Ishikawa (cell line): ENCODE measurements around the gene TSPAN4.

Experiments used
- CEBPB ChIP-seq: IDR thresholded peaks from 2 replicates; pipeline ENCODE4 v1.6.1; 2012
- CREB1 ChIP-seq: IDR thresholded peaks from 2 replicates; pipeline ENCODE4 v1.6.1; 2012; ENCODE audit warnings: low read depth
- EGR1 ChIP-seq: IDR thresholded peaks from 2 replicates; pipeline ENCODE4 v1.6.1; 2012
- EP300 ChIP-seq: IDR thresholded peaks from 2 replicates; pipeline ENCODE4 v1.6.1; 2012; ENCODE audit warnings: borderline replicate concordance
- FOXM1 ChIP-seq: IDR thresholded peaks from 2 replicates; pipeline ENCODE4 v1.6.1; 2012; ENCODE audit warnings: low read depth, borderline replicate concordance
- MAX ChIP-seq: IDR thresholded peaks from 2 replicates; pipeline ENCODE4 v1.6.1; 2012
- NFIC ChIP-seq: IDR thresholded peaks from 2 replicates; pipeline ENCODE4 v1.6.1; 2012
- RAD21 ChIP-seq: IDR thresholded peaks from 2 replicates; pipeline ENCODE4 v1.6.1; 2012; ENCODE audit warnings: low read depth
- REST ChIP-seq: IDR thresholded peaks from 2 replicates; pipeline ENCODE4 v1.6.1; 2012; ENCODE audit warnings: low read depth, mild to moderate bottlenecking
- TAF1 ChIP-seq: IDR thresholded peaks from 2 replicates; pipeline ENCODE4 v1.6.1; 2012; ENCODE audit warnings: low read depth, mild to moderate bottlenecking
- TCF12 ChIP-seq: IDR thresholded peaks from 2 replicates; pipeline ENCODE4 v1.6.1; 2012; ENCODE audit warnings: low read depth
- TEAD4 ChIP-seq: IDR thresholded peaks from 2 replicates; pipeline ENCODE4 v1.6.1; 2012
- USF1 ChIP-seq: IDR thresholded peaks from 2 replicates; pipeline ENCODE4 v1.6.1; 2012
- YY1 ChIP-seq: IDR thresholded peaks from 2 replicates; pipeline ENCODE4 v1.6.1; 2012; ENCODE audit warnings: low read depth
- ZBTB7A ChIP-seq: IDR thresholded peaks from 2 replicates; pipeline ENCODE4 v1.6.1; 2012; ENCODE audit warnings: low read depth

Gene TSPAN4

GRCh38 chr11:859394-860131, 16.9 kb downstream of the TSPAN4 start:
- TF ChIP-seq NFIC (peak; percentile 57; the same call in 1 of the 2 replicates), EGR1 (peak; percentile 76), MAX (no peak), USF1 (peak; percentile 93)

GRCh38 chr11:860234-861104, 17.8 kb downstream of the TSPAN4 start:
- TF ChIP-seq USF1 (no peak), YY1 (no peak), NFIC (no peak), TAF1 (no peak), CREB1 (no peak), CEBPB (no peak), RAD21 (no peak), TEAD4 (no peak), EGR1 (no peak), EP300 (no peak), REST (no peak)

- TF ChIP-seq TEAD4, result no peak
- no peak for TF ChIP-seq EGR1
- no peak for TF ChIP-seq EP300
- no peak for TF ChIP-seq USF1
Measured at GRCh38 chr11:861105-861479, 18.4 kb downstream of the TSPAN4 start.

- TF ChIP-seq MAX, result no peak
- TF ChIP-seq EP300, result no peak
- TF ChIP-seq YY1, result no peak
- TF ChIP-seq NFIC, result peak; percentile 77
- no peak for TF ChIP-seq CREB1
Measured at GRCh38 chr11:862081-862661, 19.5 kb downstream of the TSPAN4 start.

- TF ChIP-seq TAF1 (no peak), ZBTB7A (no peak), NFIC (no peak), USF1 (no peak), YY1 (no peak), TEAD4 (no peak), RAD21 (no peak), CREB1 (no peak), CEBPB (no peak), TCF12 (no peak), EGR1 (no peak), REST (no peak), EP300 (no peak), MAX (no peak), FOXM1 (no peak)
Measured at GRCh38 chr11:862696-863022, 20.0 kb downstream of the TSPAN4 start.
